Stimulated activated memory B cell treated with anti-CD40 and anti-IgM and Interleukin-4, amounts not matched to agents 10 μg/mL and 1 μg/mL and 100 μg/mL, for 72 hours (primary cell): ENCODE results near the gene GRPEL1.

Experiments
- ATAC-seq: fragments of 150-1000 bp; cut with Tn5 transposase; 2 replicates; pipeline ENCODE4 v1.10.0; 2021
- H3K27ac Mint-ChIP-seq: one replicate; pipeline ENCODE4 v1.8.0; 2022; ENCODE audit warnings: mild to moderate bottlenecking, mixed read lengths
- H3K27me3 Mint-ChIP-seq: one replicate; pipeline ENCODE4 v1.8.0; 2022; ENCODE audit warnings: mixed read lengths
- H3K36me3 Mint-ChIP-seq: one replicate; pipeline ENCODE4 v1.8.0; 2022; ENCODE audit warnings: mixed read lengths
- H3K4me1 Mint-ChIP-seq: one replicate; pipeline ENCODE4 v1.8.0; 2022; ENCODE audit warnings: mixed read lengths
- H3K4me3 Mint-ChIP-seq: one replicate; pipeline ENCODE4 v1.8.0; 2022; ENCODE audit warnings: mild to moderate bottlenecking, moderate library complexity, mixed read lengths
- H3K9me3 Mint-ChIP-seq: one replicate; pipeline ENCODE4 v1.8.0; 2022; ENCODE audit warnings: mixed read lengths

GRPEL1 gene

GRCh38 chr4:7067452-7068278, at the start of gene GRPEL1:
Gene GRPEL1 (minus strand): TSS chr4:7068064. CDS start chr4:7068032, 32 bp downstream.
- peaks cover 8% of the 10 kb centered on the region for H3K27me3 Mint-ChIP-seq
- peak within 1 kb of the TSS; percentile 97 for H3K4me3 Mint-ChIP-seq
- H3K36me3 Mint-ChIP-seq = peaks cover 9% of the 10 kb centered on the region
- H3K27ac Mint-ChIP-seq = peak within 1 kb of the TSS; percentile 92
- peaks cover 44% of the 10 kb centered on the region for H3K4me1 Mint-ChIP-seq
- peak; percentile 96 for ATAC-seq
- H3K9me3 Mint-ChIP-seq = no peaks in the 10 kb centered on the region

GRCh38 chr4:7116705-7117104, 48.8 kb upstream of the GRPEL1 start:
- Mint-ChIP-seq H3K4me3 (no peak overlapping the region), H3K27ac (no peak overlapping the region), H3K27me3 (peaks cover 54% of the 10 kb centered on the region), H3K9me3 (peaks cover 14% of the 10 kb centered on the region), H3K36me3 (peaks cover 6% of the 10 kb centered on the region), H3K4me1 (no peaks in the 10 kb centered on the region)
- ATAC-seq = no peak

- no peak for ATAC-seq
- Mint-ChIP-seq H3K4me3 (no peak overlapping the region), H3K27me3 (peaks cover 47% of the 10 kb centered on the region), H3K9me3 (peaks cover 14% of the 10 kb centered on the region), H3K36me3 (peaks cover 6% of the 10 kb centered on the region), H3K27ac (no peak overlapping the region), H3K4me1 (no peaks in the 10 kb centered on the region)
Observed at GRCh38 chr4:7115557-7116340, 47.9 kb upstream of the GRPEL1 start.

- no peak for ATAC-seq
- Mint-ChIP-seq H3K4me3 (no peak overlapping the region), H3K36me3 (peaks cover 2% of the 10 kb centered on the region), H3K27me3 (peaks cover 22% of the 10 kb centered on the region), H3K9me3 (peaks cover 4% of the 10 kb centered on the region), H3K4me1 (no peaks in the 10 kb centered on the region), H3K27ac (no peak overlapping the region)
Observed at GRCh38 chr4:7112656-7113055, 44.8 kb upstream of the GRPEL1 start.

- peaks cover 18% of the 10 kb centered on the region for H3K27me3 Mint-ChIP-seq
- peaks cover 3% of the 10 kb centered on the region for H3K9me3 Mint-ChIP-seq
- H3K36me3 Mint-ChIP-seq = no peaks in the 10 kb centered on the region
- no peak overlapping the region for H3K27ac Mint-ChIP-seq
- no peak overlapping the region for H3K4me3 Mint-ChIP-seq
- no peaks in the 10 kb centered on the region for H3K4me1 Mint-ChIP-seq
- ATAC-seq = no peak
Observed at GRCh38 chr4:7111441-7111840, 43.6 kb upstream of the GRPEL1 start.

GRCh38 chr4:7110546-7110945, 42.7 kb upstream of the GRPEL1 start:
- Mint-ChIP-seq H3K27ac (no peak overlapping the region), H3K27me3 (peaks cover 15% of the 10 kb centered on the region), H3K9me3 (peaks cover 3% of the 10 kb centered on the region), H3K4me1 (no peaks in the 10 kb centered on the region), H3K4me3 (no peak overlapping the region), H3K36me3 (no peaks in the 10 kb centered on the region)
- no peak for ATAC-seq

GRCh38 chr4:7109169-7109568, 41.3 kb upstream of the GRPEL1 start:
- Mint-ChIP-seq H3K27me3 (peaks cover 6% of the 10 kb centered on the region), H3K9me3 (no peaks in the 10 kb centered on the region), H3K36me3 (no peaks in the 10 kb centered on the region), H3K27ac (no peak overlapping the region), H3K4me1 (peaks cover under 1% of the 10 kb centered on the region), H3K4me3 (no peak overlapping the region)
- ATAC-seq = no peak

GRCh38 chr4:7108660-7109059, 40.8 kb upstream of the GRPEL1 start:
- H3K27me3 Mint-ChIP-seq = peaks cover 1% of the 10 kb centered on the region

GRCh38 chr4:7108046-7108625, 40.3 kb upstream of the GRPEL1 start:
- Mint-ChIP-seq H3K36me3 (no peaks in the 10 kb centered on the region), H3K4me3 (no peak overlapping the region), H3K9me3 (no peaks in the 10 kb centered on the region), H3K27me3 (no peaks in the 10 kb centered on the region), H3K4me1 (peaks cover 11% of the 10 kb centered on the region), H3K27ac (no peak overlapping the region)
- no peak for ATAC-seq

More at GRCh38 chr4:7108660-7109059, 40.8 kb upstream of the GRPEL1 start:
- Mint-ChIP-seq H3K9me3 (no peaks in the 10 kb centered on the region), H3K27ac (no peak overlapping the region), H3K4me3 (no peak overlapping the region), H3K36me3 (no peaks in the 10 kb centered on the region), H3K4me1 (peaks cover 6% of the 10 kb centered on the region)
- ATAC-seq = no peak

GRCh38 chr4:7107166-7107905, 39.5 kb upstream of the GRPEL1 start:
- Mint-ChIP-seq H3K4me3 (no peak overlapping the region), H3K27me3 (no peaks in the 10 kb centered on the region), H3K36me3 (no peaks in the 10 kb centered on the region), H3K27ac (no peak overlapping the region), H3K9me3 (no peaks in the 10 kb centered on the region), H3K4me1 (peaks cover 19% of the 10 kb centered on the region)
- ATAC-seq = no peak

- Mint-ChIP-seq H3K27ac (no peak overlapping the region), H3K36me3 (no peaks in the 10 kb centered on the region), H3K4me1 (peaks cover 27% of the 10 kb centered on the region), H3K27me3 (no peaks in the 10 kb centered on the region), H3K4me3 (no peak overlapping the region), H3K9me3 (no peaks in the 10 kb centered on the region)
- no peak for ATAC-seq
Observed at GRCh38 chr4:7105276-7105675, 37.4 kb upstream of the GRPEL1 start.

- H3K27ac Mint-ChIP-seq = no peak overlapping the region
- ATAC-seq = no peak
- no peaks in the 10 kb centered on the region for H3K9me3 Mint-ChIP-seq
- H3K4me1 Mint-ChIP-seq = peaks cover 27% of the 10 kb centered on the region
- no peak overlapping the region for H3K4me3 Mint-ChIP-seq
- no peaks in the 10 kb centered on the region for H3K27me3 Mint-ChIP-seq
- H3K36me3 Mint-ChIP-seq = no peaks in the 10 kb centered on the region
Observed at GRCh38 chr4:7104366-7105031, 36.6 kb upstream of the GRPEL1 start.

GRCh38 chr4:7103607-7104365, 35.9 kb upstream of the GRPEL1 start:
- ATAC-seq = no peak
- Mint-ChIP-seq H3K27me3 (no peaks in the 10 kb centered on the region), H3K9me3 (no peaks in the 10 kb centered on the region), H3K4me1 (peaks cover 27% of the 10 kb centered on the region), H3K27ac (peak overlapping the region; percentile 75), H3K36me3 (no peaks in the 10 kb centered on the region), H3K4me3 (peak overlapping the region; percentile 97)

- no peaks in the 10 kb centered on the region for H3K27me3 Mint-ChIP-seq
- H3K9me3 Mint-ChIP-seq = no peaks in the 10 kb centered on the region
- peak overlapping the region; percentile 75 for H3K27ac Mint-ChIP-seq
- no peaks in the 10 kb centered on the region for H3K36me3 Mint-ChIP-seq
- H3K4me1 Mint-ChIP-seq = peaks cover 27% of the 10 kb centered on the region
- ATAC-seq = peak; percentile 94
- peak overlapping the region; percentile 97 for H3K4me3 Mint-ChIP-seq
Observed at GRCh38 chr4:7103031-7103606, 35.3 kb upstream of the GRPEL1 start.
